CD4-positive, alpha-beta T cell (primary cell): ENCODE results near the gene BLM. TPM values are rescaled to one million over a fixed set of nuclear protein-coding genes. Genes with fewer than 3 reads are reported as not detected.
A peak's percentile ranks its signal among the peaks of the same experiment; 100 is the strongest.

ENCODE experiments used
- ATAC-seq: fragments of 200-7000 bp; cut with Tn5 transposase; one replicate; pipeline ENCODE4 v1.10.0; 2022; ENCODE audit warnings: mild to moderate bottlenecking; ENCODE audit not compliant: poor library complexity
- CTCF ChIA-PET: fragments of 350-600 bp; sonication (Branson Sonifier 250); formaldehyde crosslinking; loops from one replicate; lab custom pipeline; 2021; ENCODE audit warnings: antibody characterized with exemption, inconsistent platforms; lab: Charles Lee
- POLR2A ChIA-PET: fragments of 350-600 bp; sonication (Branson Sonifier 250); formaldehyde crosslinking; loops from one replicate; lab custom pipeline; 2021; ENCODE audit warnings: antibody characterized with exemption, inconsistent platforms; lab: Charles Lee
- DNase-seq, 14 experiments: peaks; one replicate each; pipeline ENCODE4 v3.0.0-alpha.2; 2013 to 2020; ENCODE audit warnings: mixed read lengths in 2 of 14
- H3K27ac ChIP-seq, 2 donors: one replicate each; pipeline versions ENCODE4 v1.5.1 to v1.7.0; 2013; ENCODE audit warnings: low read length in 2 of 2, low read depth in 1 of 2, mild to moderate bottlenecking in 1 of 2
- H3K27me3 ChIP-seq, 2 experiments: 1 replicate in 1 of 2; 2 replicates in 1 of 2; pipeline versions ENCODE4 v1.6.1 to v1.7.0; 2013; ENCODE audit warnings: low read length in 2 of 2, control low read depth in 1 of 2, mild to moderate bottlenecking in 1 of 2, moderate library complexity in 1 of 2; ENCODE audit not compliant: insufficient read depth in 2 of 2, control insufficient read depth in 1 of 2
- H3K36me3 ChIP-seq: one replicate; pipeline ENCODE4 v1.6.1; 2013; ENCODE audit warnings: low read length, control low read depth; ENCODE audit not compliant: insufficient read depth
- H3K4me1 ChIP-seq: one replicate; pipeline ENCODE4 v1.6.1; 2013; ENCODE audit warnings: low read length, control low read depth; ENCODE audit not compliant: insufficient read depth
- H3K4me3 ChIP-seq: one replicate; pipeline ENCODE4 v1.5.1; 2013; ENCODE audit warnings: mild to moderate bottlenecking, low read length, moderate library complexity
- H3K9me3 ChIP-seq, 2 experiments: 1 replicate in 1 of 2; 2 replicates in 1 of 2; pipeline versions ENCODE4 v1.6.1 to v1.7.0; 2013; ENCODE audit warnings: low read length in 2 of 2, mild to moderate bottlenecking in 2 of 2, control low read depth in 1 of 2, moderate library complexity in 1 of 2; ENCODE audit not compliant: control insufficient read depth in 1 of 2, insufficient read depth in 1 of 2
- H3K27ac Mint-ChIP-seq: one replicate; pipeline ENCODE4 v1.8.0; 2020; ENCODE audit warnings: mixed read lengths
- H3K27me3 Mint-ChIP-seq: one replicate; pipeline ENCODE4 v1.8.0; 2021; ENCODE audit warnings: mixed read lengths
- H3K36me3 Mint-ChIP-seq: one replicate; pipeline ENCODE4 v1.8.0; 2021; ENCODE audit warnings: low read depth, mixed read lengths
- H3K4me1 Mint-ChIP-seq: one replicate; pipeline ENCODE4 v1.8.0; 2021; ENCODE audit warnings: low read depth, mixed read lengths
- H3K4me3 Mint-ChIP-seq: one replicate; pipeline ENCODE4 v1.8.0; 2020; ENCODE audit warnings: mild to moderate bottlenecking, mixed read lengths
- H3K9me3 Mint-ChIP-seq: one replicate; pipeline ENCODE4 v1.8.0; 2020; ENCODE audit warnings: mixed read lengths
- intact Hi-C, 2 experiments: fragments of 100-400 bp; cut with DNase I in 1 of 2; cut with micrococcal nuclease in 1 of 2; formaldehyde crosslinking; loops; one replicate each; pipeline versions ENCODE4 v1.15.1 to v1.9.0; 2023 to 2025; cut with DNase I, micrococcal nuclease
- total RNA-seq, 174 experiments: library from RNA in 2 of 174; stranded (reverse) in 2 of 174; gene quantifications; one replicate each; pipeline ENCODE4 v1.2.3 and lab custom pipeline; 2021 to 2026
- TF ChIP-seq, protein P1 (sequence below): fragments of 200-600 bp; IDR thresholded peaks from one replicate; pipeline ENCODE4 v1.8.0; 2022; ENCODE audit warnings: antibody characterized with exemption, mild to moderate bottlenecking

BLM gene
- total RNA-seq, 2 experiments from 2014 or later, result 1.6 to 1.8 TPM

DNA sequence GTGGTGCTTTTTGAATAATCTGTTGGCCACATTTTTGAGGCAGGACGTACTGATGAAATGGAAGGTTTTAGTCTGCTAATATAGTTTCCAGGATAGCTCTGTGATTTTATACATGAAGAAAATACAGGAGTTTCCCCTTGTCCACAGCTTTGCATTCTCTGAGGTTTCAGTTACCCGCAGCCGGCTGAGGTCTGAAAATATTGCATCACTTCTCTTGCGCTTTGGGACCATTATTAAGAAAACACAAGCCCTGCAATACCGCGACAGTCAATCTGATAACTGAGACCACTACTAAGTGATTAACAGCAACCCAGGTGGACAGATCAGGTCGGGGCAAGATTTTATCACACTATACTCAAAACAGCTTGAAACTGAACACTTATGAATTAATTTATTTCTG is 33.0 kb downstream of the BLM start:
- no peaks in the 10 kb centered on the region for H3K27me3 ChIP-seq
- H3K27me3 Mint-ChIP-seq, result no peaks in the 10 kb centered on the region
- H3K4me1 ChIP-seq, result no peaks in the 10 kb centered on the region
- no peaks in the 10 kb centered on the region for H3K36me3 ChIP-seq
- peak in 3 of 14 experiments; percentile 24 to 54 (median 49) for DNase-seq
- H3K9me3 ChIP-seq, result no peaks in the 10 kb centered on the region
- intact Hi-C loops, result loop anchor here in 1 of 2 experiments (5.0 kb wide), 1 partner anchor 42 kb away; no protein-coding TSS in a partner anchor
- H3K27ac Mint-ChIP-seq, result no peak overlapping the region
- peak; percentile 14 for ATAC-seq
- peak overlapping the region; percentile 19 for H3K4me3 ChIP-seq
- ChIA-PET POLR2A (no interaction called here), CTCF (no interaction called here)
- H3K27ac ChIP-seq, result no peak overlapping the region
- peaks cover 16% of the 10 kb centered on the region for H3K36me3 Mint-ChIP-seq
- TF ChIP-seq, protein P1, sequence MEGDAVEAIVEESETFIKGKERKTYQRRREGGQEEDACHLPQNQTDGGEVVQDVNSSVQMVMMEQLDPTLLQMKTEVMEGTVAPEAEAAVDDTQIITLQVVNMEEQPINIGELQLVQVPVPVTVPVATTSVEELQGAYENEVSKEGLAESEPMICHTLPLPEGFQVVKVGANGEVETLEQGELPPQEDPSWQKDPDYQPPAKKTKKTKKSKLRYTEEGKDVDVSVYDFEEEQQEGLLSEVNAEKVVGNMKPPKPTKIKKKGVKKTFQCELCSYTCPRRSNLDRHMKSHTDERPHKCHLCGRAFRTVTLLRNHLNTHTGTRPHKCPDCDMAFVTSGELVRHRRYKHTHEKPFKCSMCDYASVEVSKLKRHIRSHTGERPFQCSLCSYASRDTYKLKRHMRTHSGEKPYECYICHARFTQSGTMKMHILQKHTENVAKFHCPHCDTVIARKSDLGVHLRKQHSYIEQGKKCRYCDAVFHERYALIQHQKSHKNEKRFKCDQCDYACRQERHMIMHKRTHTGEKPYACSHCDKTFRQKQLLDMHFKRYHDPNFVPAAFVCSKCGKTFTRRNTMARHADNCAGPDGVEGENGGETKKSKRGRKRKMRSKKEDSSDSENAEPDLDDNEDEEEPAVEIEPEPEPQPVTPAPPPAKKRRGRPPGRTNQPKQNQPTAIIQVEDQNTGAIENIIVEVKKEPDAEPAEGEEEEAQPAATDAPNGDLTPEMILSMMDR, result no peak
- H3K4me3 Mint-ChIP-seq, result peak overlapping the region; percentile 1
- H3K9me3 Mint-ChIP-seq, result no peaks in the 10 kb centered on the region
- H3K4me1 Mint-ChIP-seq, result peaks cover 15% of the 10 kb centered on the region

DNA sequence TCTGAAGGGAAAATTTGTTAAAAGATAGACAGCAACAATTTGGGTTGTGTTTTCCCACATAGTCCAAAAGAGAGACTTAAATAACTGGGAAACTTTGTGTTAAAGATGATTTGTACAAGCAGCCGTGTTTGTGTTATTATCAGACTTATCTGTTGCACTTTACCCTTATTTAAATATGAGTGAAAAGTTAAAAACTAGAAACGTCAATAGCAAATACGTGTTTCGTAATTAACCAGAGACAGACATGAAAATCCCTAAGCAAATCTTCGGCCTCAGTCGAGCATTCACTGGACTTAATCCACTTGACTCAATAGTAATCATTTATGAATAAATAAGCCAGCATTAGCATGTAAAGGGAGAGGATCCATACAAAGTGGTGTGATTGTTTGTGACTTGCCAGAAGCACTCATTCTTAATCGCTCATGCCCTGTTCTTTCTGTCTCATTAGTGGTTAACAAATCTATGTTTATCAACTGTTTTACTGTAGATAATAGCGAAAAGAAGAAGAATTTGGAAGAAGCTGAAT is 34.2 kb downstream of the BLM start:
- DNase-seq (no peak), ATAC-seq (no peak)
- intact Hi-C loops, result loop anchor here in 1 of 2 experiments (5.0 kb wide), 1 partner anchor 41 kb away; no protein-coding TSS in a partner anchor
- ChIA-PET POLR2A (no interaction called here), CTCF (interaction anchor here (0.7 kb wide), 1 partner anchor 89 kb away, joined by 3 read pairs; no protein-coding TSS in a partner anchor)
- H3K4me1 Mint-ChIP-seq, result peaks cover 15% of the 10 kb centered on the region
- no peak overlapping the region for H3K27ac ChIP-seq
- no peak overlapping the region for H3K27ac Mint-ChIP-seq
- H3K4me1 ChIP-seq, result no peaks in the 10 kb centered on the region
- no peak overlapping the region for H3K4me3 ChIP-seq
- H3K4me3 Mint-ChIP-seq, result no peak overlapping the region
- H3K36me3 Mint-ChIP-seq, result peaks cover 21% of the 10 kb centered on the region
- no peaks in the 10 kb centered on the region for H3K27me3 Mint-ChIP-seq
- H3K36me3 ChIP-seq, result no peaks in the 10 kb centered on the region
- TF ChIP-seq, protein P1, result no peak
- no peaks in the 10 kb centered on the region for H3K9me3 ChIP-seq
- H3K27me3 ChIP-seq, result no peaks in the 10 kb centered on the region
- H3K9me3 Mint-ChIP-seq, result no peaks in the 10 kb centered on the region

DNA sequence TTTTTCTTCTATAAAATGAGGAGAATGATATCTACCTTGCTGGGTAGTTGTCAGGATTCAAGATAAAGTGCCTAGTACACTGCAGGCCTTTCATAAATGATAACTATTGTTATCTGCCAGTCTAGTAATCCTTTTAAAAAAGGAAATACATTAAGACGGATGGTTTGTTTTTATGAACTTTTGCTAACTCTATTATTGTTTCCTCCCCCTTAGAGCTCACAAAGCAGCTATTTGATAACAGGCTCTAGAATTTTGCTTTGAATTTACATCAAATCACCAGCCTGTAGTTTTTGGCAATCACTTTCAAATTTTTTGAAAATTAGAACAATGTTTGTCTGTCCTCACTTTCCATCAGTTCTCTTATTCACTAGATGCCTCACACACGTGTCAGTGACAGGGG is 39.8 kb downstream of the BLM start:
- intact Hi-C loops, result no loop called here
- no peaks in the 10 kb centered on the region for H3K27me3 ChIP-seq
- no peak overlapping the region for H3K4me3 ChIP-seq
- H3K4me1 Mint-ChIP-seq, result no peaks in the 10 kb centered on the region
- no peak overlapping the region for H3K27ac Mint-ChIP-seq
- DNase-seq, result no peak
- no peaks in the 10 kb centered on the region for H3K27me3 Mint-ChIP-seq
- ChIA-PET CTCF (no interaction called here), POLR2A (no interaction called here)
- no peak overlapping the region for H3K27ac ChIP-seq
- no peaks in the 10 kb centered on the region for H3K9me3 ChIP-seq
- TF ChIP-seq, protein P1, result no peak
- H3K9me3 Mint-ChIP-seq, result no peaks in the 10 kb centered on the region
- peaks cover 43% of the 10 kb centered on the region for H3K36me3 Mint-ChIP-seq
- ATAC-seq, result no peak
- H3K36me3 ChIP-seq, result peaks cover 8% of the 10 kb centered on the region
- H3K4me3 Mint-ChIP-seq, result no peak overlapping the region
- H3K4me1 ChIP-seq, result no peaks in the 10 kb centered on the region
